Left lobe of liver (tissue), 2 donors: ENCODE data around the gene GIMAP1. TPM values are rescaled to one million over a fixed set of nuclear protein-coding genes. Genes with fewer than 3 reads are reported as not detected.
A peak's percentile ranks its signal among the peaks of the same experiment; 100 is the strongest.
"Not testable (repeated sequence)": the region's sequence is repeated elsewhere in the genome, so short reads cannot be mapped to it uniquely, and the experiment has no call there.

Experiments
- ATAC-seq: fragments of 200-7000 bp; cut with Tn5 transposase; one replicate; pipeline ENCODE4 v1.9.1; 2020; ENCODE audit warnings: mild to moderate bottlenecking, moderate library complexity
- DNase-seq: peaks from one replicate; pipeline ENCODE4 v3.0.0-alpha.2; 2020; ENCODE audit warnings: low spot score
- total RNA-seq: library from RNA; stranded (reverse); gene quantifications from one replicate; pipeline ENCODE4 v1.2.1, GENCODE V29; 2021
- donor health status: DM: no; HTN: no; CAD: no; lungs with moderate emphysema.
- donor health status: DM: no; HTN: yes; CAD: no.

GIMAP1 gene
- total RNA-seq: 1.4 TPM

DNA sequence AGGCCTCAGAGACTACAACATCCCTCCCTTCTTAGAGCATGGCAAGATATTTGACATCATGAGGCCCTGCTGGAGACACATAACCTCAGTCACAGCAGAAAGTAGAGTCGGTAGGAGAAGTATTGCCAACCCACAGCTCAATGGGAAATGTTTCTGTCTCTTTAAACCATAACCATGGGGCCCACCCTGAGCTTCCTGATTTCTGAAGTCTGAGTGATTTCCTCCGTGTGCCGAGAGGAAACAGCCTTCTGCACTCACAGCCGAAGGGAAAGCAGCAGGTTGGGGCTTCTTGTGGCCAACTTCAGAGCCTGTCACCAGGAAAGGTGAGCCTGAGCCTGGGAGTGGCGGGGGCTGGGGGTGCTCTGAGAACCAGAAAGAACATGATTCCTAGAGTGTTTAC is at the start of gene GIMAP1:
Gene GIMAP1 (plus strand): TSS at position 246 of the 400 bp plus-strand sequence. CDS start 2,435 bp downstream, outside the sequence.
- DNase-seq (no peak), ATAC-seq (peak; percentile 65)

DNA sequence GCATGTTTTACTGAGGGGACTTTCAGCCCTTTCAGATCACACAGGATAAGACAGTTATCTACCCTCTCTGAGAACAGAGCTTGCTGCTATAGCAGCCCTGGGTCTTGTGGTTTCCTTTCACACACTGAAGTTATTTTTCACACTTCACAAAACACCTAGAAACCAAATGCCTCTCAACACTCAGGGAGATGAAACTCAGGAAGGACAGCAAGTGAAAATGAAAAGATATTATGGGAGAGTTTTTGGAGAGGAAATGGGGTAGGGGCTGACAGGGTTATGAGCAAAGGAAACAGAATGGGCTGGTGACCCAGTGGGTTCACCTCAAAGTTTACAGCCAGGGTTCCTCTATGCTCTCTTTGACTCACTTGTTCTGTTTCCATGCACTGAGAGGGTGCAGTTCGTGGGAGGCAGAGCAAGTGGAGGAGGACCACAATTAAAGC is 47.9 kb upstream of the GIMAP1 start:
- no peak for DNase-seq
- no peak for ATAC-seq

DNA sequence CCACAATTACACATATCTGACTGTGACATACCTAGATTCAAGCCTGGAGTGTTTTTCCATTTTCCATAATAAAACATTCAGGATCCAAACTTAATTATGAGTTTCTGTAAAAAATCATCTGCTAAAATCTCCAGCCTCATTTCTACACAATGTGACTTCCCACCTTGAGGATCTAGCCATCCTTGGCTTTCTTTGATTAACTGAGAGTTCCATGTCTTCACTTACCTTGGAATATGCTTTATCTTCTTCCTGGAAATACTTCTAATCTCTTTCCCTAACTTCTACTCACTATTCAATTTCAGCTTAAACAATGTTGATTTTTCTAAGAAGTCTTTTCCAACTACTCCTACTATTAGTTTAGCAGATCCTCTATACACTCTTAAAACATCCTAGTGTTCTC is 47.4 kb upstream of the GIMAP1 start:
- DNase-seq (no peak), ATAC-seq (no peak)

DNA sequence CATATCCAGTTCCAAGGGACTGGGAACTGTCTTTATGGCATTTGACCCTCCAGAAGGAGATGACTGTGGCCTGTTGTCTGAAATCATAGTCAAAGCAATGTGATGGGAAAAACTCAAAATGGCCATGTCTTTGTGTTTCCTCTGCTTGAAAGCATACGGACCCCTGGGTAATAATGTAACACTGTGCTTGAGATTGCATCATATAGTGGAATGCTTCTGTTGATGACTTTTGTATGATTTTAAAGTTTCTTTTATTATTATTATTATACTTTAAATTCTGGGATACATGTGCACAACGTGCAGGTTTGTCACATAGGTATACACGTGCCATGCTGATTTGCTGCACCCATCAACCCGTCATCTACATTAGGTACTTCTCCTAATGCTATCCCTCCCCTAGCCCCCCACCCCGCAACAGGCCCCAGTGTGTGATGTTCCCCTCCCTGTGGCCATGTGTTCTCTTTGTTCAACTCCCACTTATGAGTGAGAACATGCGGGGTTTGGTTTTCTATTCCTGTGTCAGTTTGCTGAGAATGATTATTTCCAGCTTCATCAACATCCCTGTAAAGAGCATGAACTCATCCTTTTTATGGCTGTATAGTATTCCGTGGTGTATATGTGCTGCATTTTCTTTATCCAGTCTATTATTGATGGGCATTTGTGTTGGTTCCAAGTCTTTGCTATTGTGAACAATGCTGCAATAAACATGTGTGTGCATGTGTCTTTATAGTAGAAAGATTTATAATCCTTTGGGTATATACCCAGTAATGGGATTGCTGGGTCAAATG is 44.4 kb upstream of the GIMAP1 start:
- not testable (repeated sequence) for ATAC-seq, DNase-seq

DNA sequence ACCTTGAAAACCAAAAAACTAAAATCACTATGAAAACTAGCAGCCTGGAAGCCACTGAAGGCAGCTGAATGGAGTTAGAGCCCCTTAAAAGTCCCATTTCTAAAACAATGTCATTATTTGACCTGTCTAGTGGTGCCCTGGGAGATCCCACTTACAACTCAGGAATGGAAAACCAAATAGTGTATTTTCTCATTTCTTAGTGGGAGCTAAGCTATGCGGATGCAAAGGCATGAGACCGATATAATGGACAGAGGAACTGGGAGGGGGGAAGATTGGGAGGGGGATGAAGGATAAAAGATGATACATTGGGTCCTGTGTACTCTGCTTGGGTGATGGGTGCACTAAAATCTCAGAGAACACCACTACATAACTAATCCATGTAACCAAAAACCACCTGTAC is 40.7 kb upstream of the GIMAP1 start:
- DNase-seq (no peak), ATAC-seq (no peak)

- DNase-seq: not testable (repeated sequence)
- peak; percentile 29 for ATAC-seq
Observed at GRCh38 chr7:150676276-150676675, 40.1 kb upstream of the GIMAP1 start.

- ATAC-seq: peak; percentile 25
- not testable (repeated sequence) for DNase-seq
Observed at GRCh38 chr7:150676854-150677253, 39.6 kb upstream of the GIMAP1 start.

DNA sequence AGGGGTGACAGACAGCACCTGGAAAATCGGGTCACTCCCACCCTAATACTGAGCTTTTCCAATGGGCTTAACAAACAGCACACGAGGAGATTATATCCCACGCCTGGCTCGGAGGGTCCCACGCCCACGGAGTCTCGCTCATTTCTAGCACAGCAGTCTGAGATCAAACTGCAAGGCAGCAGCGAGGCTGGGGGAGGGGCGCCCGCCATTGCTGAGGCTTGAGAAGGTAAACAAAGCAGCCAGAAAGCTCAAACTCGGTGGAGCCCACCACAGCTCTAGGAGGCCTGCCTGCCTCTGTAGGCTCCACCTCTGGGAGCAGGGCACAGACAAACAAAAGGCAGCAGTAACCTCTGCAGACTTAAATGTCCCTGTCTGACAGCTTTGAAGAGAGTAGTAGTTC is 37.8 kb upstream of the GIMAP1 start:
- not testable (repeated sequence) for DNase-seq, ATAC-seq

- not testable (repeated sequence) for DNase-seq, ATAC-seq
Observed at GRCh38 chr7:150680364-150680763, 36.0 kb upstream of the GIMAP1 start.

GRCh38 chr7:150685219-150686029 is 31.0 kb upstream of the GIMAP1 start, which contains the start of gene GIMAP2:
Gene GIMAP2, plus strand, starts transcription at chr7:150685706. Its CDS starts 1,354 bp downstream, at chr7:150687060.
- no peak for DNase-seq
- ATAC-seq: peak; percentile 93

GRCh38 chr7:150686030-150686631 is 30.3 kb upstream of the GIMAP1 start:
- no peak for DNase-seq
- peak; percentile 72 for ATAC-seq

- DNase-seq (no peak), ATAC-seq (no peak)
Observed at GRCh38 chr7:150688630-150689029, 27.8 kb upstream of the GIMAP1 start.

GRCh38 chr7:150695654-150696053 is 20.8 kb upstream of the GIMAP1 start:
- DNase-seq (no peak), ATAC-seq (no peak)

DNA sequence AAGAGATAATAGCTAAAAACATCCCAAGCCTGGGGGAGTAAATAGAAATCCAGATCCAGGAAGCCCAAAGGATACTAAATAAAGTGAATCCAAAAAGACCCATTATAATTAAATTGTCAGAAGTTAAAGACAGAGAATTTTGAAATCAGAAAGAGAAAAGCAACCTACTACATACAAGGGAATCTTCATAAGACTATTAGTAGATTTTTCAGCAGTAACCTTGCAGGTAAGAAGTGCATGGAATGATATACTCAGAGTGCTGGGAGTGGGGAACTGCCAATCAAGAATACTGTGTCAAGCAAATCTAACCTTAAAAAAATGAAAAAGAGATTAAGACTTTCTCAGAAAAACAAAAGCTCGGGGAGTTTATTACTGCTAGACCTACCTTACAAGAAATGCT is 13.2 kb upstream of the GIMAP1 start:
- ATAC-seq (no peak), DNase-seq (no peak)

DNA sequence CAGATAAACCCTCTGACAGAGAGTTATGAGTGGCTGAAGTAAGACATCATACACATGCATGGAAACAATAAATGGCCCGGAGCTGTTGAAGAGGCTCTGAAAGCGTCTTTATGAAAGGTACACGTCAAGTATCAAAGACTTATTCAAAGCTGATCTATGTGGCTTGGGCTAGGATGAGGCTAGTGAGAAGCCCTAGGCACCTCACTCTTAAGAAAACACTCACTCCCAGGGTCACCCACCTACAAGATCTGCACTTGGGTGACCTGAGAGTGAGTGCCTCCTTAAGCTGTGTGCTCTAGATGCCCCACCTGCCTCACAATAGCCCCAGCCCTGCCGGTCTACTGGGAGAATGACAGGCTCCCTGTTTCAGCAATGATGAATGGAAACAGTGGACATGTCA is 1.1 kb upstream of the GIMAP1 start:
- ATAC-seq: no peak
- DNase-seq: no peak

- DNase-seq: no peak
Observed at GRCh38 chr7:150715738-150716137, 675 bp upstream of the GIMAP1 start.

GRCh38 chr7:150716939-150717338 is 526 bp downstream of the GIMAP1 start:
- ATAC-seq (no peak), DNase-seq (no peak)

More at GRCh38 chr7:150715738-150716137, 675 bp upstream of the GIMAP1 start:
- no peak for ATAC-seq

DNA sequence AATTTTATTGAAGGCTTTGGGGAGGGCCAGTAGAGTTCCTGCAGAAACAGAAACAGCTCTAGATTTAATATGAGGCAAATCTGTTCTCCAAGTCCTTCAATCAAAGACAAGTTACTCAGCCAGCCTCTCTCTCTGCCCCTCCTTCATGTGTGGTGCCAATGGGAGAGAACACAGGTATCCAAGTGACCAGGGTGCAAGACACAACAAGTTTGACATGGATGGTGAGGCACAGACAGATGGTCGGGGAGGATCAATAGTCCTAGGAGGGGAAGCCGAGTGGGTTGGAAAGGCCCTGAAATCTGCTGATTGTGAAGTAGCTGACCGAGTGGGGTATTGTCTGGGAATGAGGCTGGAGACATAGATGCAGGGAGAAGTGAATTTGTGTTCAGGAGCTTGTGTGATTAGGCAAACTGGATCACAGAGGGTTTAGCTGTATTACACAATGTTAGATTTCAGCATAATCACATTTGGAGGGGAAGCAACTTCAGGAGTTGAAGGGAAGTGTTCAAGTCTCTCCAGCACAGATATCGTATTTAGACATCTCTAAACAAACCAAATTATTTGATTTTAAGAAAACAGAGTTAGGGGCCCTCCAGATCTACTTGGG is 1.5 kb downstream of the GIMAP1 start:
- ATAC-seq (peak; percentile 54), DNase-seq (no peak)

GRCh38 chr7:150719436-150719835 is 3.0 kb downstream of the GIMAP1 start:
- DNase-seq (no peak), ATAC-seq (no peak)

GRCh38 chr7:150719960-150720891 is 3.8 kb downstream of the GIMAP1 start:
- ATAC-seq: no peak
- no peak for DNase-seq
